HG03575 (cell line): ENCODE data around the gene NECTIN3.

Source experiments
- ATAC-seq: cut with Tn5 transposase; IDR thresholded peaks from one replicate; pipeline ENCODE4 v1.9.1; 2021; ENCODE audit not compliant: unreplicated experiment, insufficient number of reproducible peaks, low FRiP score; ENCODE audit errors: extremely low read depth

NECTIN3 gene

GRCh38 chr3:111077369-111077768 lies 5.8 kb downstream of the NECTIN3 start:
- ATAC-seq = no peak

- no peak for ATAC-seq
These were observed 8.8 kb downstream of the NECTIN3 start for GRCh38 chr3:111080413-111080812.

DNA sequence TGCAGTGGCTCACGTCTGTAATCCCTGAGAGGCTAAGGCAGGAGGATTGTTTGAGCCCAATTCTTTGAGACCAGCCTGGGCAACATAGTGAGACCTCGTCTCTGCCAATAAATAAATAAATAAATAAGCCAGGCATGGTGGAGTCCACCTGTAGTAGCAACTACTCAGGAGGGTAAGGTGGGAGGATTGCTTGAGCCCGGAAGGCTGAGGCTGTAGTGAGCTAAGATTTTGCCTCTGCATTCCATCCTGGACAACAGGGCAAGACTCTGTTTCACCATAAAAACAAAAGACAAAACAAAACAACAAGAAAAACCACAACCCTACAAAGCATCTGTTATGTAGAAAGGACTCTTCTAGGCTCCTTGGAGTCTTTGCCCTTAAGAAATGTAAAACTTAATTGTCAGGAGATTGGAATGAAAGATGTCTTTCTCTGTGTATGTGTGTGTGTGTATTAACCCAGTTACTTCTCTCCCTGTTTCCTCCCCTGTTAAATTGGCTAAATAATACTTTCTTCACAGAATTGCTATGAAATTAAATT lies 9.5 kb downstream of the NECTIN3 start:
- ATAC-seq = no peak

- no peak for ATAC-seq
These were observed 13.3 kb downstream of the NECTIN3 start for GRCh38 chr3:111084911-111085310.

DNA sequence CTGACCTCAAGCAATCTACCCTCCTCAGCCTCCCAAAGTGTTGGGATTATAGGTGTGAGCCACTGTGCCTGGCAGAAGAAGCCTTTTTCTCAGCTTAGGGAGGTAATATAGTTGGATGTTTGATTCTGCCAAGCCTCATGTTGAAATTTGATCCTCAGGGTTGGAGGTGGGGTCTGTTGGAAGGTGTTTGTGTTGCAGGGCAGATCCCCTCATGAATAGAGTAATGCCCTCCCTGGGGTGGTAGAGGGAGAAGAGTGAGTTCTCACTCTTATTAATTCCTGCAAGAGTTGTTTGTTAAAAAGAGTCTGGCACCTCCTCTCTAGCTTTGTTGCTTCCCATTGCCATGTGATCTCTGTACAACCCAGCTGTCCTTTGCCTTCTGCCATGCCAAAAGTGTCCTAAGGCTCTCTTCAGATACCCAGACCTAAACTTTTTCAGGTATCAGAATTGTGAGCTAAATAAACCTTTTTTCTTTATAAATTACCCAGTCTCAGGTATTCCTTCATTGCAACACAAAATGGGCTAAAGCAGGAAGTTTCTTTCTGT lies 16.4 kb downstream of the NECTIN3 start:
- ATAC-seq = no peak

GRCh38 chr3:111096487-111097209 lies 25.0 kb downstream of the NECTIN3 start:
- ATAC-seq = no peak

DNA sequence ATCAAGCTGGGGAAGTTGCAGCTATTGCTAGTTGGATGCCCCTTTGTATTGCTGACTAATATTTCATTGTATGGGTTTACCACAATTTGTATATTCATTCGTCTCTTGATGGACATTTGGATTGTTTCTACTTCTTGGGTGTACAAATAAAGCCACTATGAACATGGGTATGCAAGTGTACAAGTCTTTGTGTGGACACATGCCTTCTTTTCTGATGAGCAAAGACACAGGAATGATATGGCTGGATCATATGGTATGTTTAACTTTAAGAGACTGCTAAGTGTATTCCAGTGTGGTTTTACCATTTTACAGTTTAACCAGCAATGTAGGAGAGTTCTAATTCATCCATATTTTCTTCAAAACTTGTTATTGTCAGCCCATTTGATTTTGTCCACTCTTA lies 32.2 kb downstream of the NECTIN3 start:
- ATAC-seq = no peak

GRCh38 chr3:111106993-111107661 lies 35.5 kb downstream of the NECTIN3 start:
- ATAC-seq = no peak

DNA sequence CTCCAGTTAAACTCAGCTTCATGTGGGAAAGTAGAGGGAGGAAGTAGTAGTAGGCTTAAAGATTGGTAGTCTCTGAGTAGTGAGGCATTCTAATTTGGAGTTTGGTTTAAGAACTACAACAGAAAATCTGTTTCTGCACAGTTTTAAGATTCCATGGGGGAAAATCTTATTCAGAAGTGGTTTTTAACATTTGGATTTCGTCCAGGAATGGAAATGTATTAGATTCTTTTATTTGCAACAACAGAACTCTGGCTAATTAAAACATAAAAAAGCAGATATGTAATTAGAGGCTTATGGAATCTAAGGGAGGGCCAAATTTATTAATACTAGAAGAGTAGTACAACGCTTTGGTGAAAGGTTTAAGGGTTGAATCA lies 36.0 kb downstream of the NECTIN3 start:
- no peak for ATAC-seq

GRCh38 chr3:111112913-111113312 lies 41.3 kb downstream of the NECTIN3 start:
- ATAC-seq = no peak

DNA sequence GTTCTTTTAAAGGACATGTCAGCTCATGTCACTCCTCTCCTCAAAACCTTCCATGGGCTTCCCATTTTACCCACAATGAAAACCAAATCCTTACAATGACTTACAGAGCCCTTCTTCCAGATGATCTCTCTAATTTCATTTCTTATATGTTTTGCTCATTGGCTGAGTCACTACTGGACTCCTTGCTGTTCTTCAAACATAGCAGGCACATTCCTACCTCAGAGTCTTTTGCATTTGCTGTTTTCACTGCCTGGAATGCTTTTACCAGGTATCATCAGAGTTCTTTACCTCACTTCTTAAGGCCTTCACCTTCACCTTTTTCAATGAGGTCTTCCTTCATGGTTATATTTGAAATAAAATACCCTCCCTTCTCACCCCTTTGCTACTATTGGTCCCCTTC lies 57.3 kb downstream of the NECTIN3 start:
- no peak for ATAC-seq

DNA sequence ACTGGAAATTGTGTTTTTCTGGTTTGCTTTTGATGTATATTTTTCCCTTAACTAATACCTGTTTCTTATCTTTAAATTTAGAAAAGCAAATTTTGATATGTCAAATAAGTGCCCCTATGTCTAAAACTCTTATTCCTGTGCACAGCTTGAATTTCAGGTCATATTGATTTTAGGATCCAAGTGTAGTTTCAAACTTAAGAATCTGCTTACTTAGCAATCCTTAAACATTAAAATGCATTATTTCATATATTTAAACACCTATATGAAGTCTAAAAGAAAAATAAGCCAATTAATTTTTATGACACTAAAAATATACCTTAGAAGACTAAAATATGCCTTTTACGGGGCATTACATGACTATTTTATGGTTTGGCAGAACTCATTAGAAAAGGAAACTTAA lies 59.2 kb downstream of the NECTIN3 start:
- no peak for ATAC-seq

- no peak for ATAC-seq
These were observed 62.7 kb downstream of the NECTIN3 start for GRCh38 chr3:111134302-111134701.

GRCh38 chr3:111151438-111151837 lies 79.8 kb downstream of the NECTIN3 start:
- no peak for ATAC-seq

DNA sequence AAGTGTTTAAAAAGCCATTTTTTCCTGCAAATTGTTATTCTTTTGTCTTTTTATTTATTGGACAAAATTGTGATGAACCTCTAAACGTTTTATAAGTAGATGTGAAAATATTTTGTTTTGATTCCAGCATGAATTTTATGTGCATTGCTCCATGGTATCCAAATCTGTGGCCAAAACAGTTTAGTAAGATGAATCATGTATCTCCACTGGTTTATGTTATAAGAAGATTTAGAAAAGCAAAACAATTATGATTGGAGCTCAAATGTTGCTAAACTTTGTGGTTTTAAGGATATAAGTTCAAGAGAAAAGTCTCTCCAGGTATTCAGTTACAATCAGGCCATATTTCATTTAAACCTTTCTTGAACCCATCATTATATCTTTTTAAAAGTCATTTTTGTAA lies 80.9 kb downstream of the NECTIN3 start:
- no peak for ATAC-seq

- no peak for ATAC-seq
These were observed 84.9 kb downstream of the NECTIN3 start for GRCh38 chr3:111156517-111156916.

DNA sequence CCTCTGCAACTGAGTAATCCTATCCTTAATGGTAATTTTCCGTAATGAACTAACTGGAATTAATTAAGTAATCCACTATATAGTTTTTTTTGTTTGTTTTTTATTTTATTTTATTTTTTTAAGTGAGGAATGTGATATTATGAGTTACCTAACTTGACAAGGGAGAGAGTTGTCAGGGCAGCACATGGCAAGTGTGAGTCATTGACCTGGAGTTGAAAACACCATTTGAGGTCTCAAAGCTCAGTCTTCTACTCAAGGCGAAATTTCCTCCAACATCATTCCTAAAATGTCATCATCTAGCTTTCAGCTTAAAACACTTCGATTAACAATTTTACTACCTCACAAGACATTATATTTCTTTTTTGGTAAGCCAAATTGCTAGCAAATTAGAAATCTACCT lies 87.8 kb downstream of the NECTIN3 start:
- no peak for ATAC-seq

DNA sequence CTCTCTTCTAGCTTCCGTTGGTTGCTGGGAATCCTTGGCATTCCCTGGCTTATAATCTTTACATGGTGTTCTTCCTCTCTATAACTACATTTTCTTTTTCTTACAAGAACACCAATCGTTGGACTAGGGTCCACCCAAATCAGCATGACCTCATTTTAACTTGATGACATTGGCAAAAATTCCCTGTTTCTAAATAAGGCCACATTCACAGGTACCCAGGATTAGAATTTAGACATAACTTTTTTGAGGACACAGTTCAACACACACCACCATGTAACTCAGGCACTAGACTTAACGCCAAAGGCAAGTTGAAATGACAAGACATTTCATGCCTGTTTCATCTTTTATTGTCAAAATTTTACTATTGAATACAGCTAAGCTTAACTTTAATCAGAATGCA lies 93.0 kb downstream of the NECTIN3 start:
- ATAC-seq = no peak

GRCh38 chr3:111165411-111165810 lies 93.8 kb downstream of the NECTIN3 start:
- no peak for ATAC-seq

- ATAC-seq = no peak
These were observed 101.8 kb downstream of the NECTIN3 start for GRCh38 chr3:111173328-111173900.
